Ascending aorta (tissue), 2 donors: Measurements from ENCODE around the gene TMEM101. TPM values are rescaled to one million over a fixed set of nuclear protein-coding genes. Genes with fewer than 3 reads are reported as not detected.

ENCODE experiments used
- DNase-seq, 2 donors: peaks; one replicate each; pipeline ENCODE4 v3.0.0-alpha.2; 2019; ENCODE audit warnings: low spot score in 2 of 2
- H3K27ac ChIP-seq, 2 donors: fragments of 200-600 bp; sonication (generic); one replicate each; pipeline ENCODE4 v1.5.1; 2016 to 2017; ENCODE audit warnings: mild to moderate bottlenecking in 1 of 2
- H3K27me3 ChIP-seq: fragments of 200-600 bp; sonication (generic); one replicate; pipeline ENCODE4 v1.5.1; 2017
- H3K36me3 ChIP-seq, 2 donors: fragments of 200-600 bp; sonication (generic); one replicate each; pipeline ENCODE4 v1.5.1; 2016
- H3K4me1 ChIP-seq, 2 donors: fragments of 200-600 bp; sonication (generic); one replicate each; pipeline ENCODE4 v1.5.1; 2016 to 2017; ENCODE audit warnings: mild to moderate bottlenecking in 1 of 2
- H3K4me3 ChIP-seq, 2 donors: fragments of 200-600 bp; sonication (generic); one replicate each; pipeline ENCODE4 v1.5.1; 2016 to 2017; ENCODE audit warnings: mild to moderate bottlenecking in 1 of 2
- H3K9me3 ChIP-seq, 2 donors: fragments of 200-600 bp; sonication (generic); one replicate each; pipeline ENCODE4 v1.5.1; 2016
- CTCF ChIP-seq, 3 experiments: fragments of 200-600 bp in 2 of 3; fragments of 450-650 bp in 1 of 3; sonication (generic) in 2 of 3; IDR thresholded peaks; one replicate each; pipeline ENCODE4 v1.5.1; 2016 to 2019; ENCODE audit warnings: antibody characterized with exemption in 3 of 3, mild to moderate bottlenecking in 1 of 3, moderate library complexity in 1 of 3
- intact Hi-C: fragments of 100-400 bp; cut with DNase I; formaldehyde crosslinking; loops from one replicate; pipeline ENCODE4 v1.15.1; 2023
- total RNA-seq: library from RNA; depleted of rRNA; stranded (reverse); fragments of >200 nt; gene quantifications from one replicate; pipeline ENCODE4 v1.1.0, GENCODE V29; 2016

The TMEM101 gene
- total RNA-seq, 1 donor from 2014 or later: 11.0 TPM

GRCh38 chr17:43982171-43982570 lies 32.6 kb downstream of the TMEM101 start:
- Histone ChIP-seq H3K4me1 (peaks cover 6 to 7% of the 10 kb centered on the region in 2 donors), H3K36me3 (no peaks in the 10 kb centered on the region), H3K27me3 (peaks cover 14% of the 10 kb centered on the region), H3K27ac (no peak overlapping the region), H3K4me3 (no peak overlapping the region), H3K9me3 (no peaks in the 10 kb centered on the region)
- TF ChIP-seq CTCF (IDR thresholded peaks at IDR 0.05): no peak
- no peak for DNase-seq
- intact Hi-C loops: no loop called here

GRCh38 chr17:43979671-43980070 lies 35.1 kb downstream of the TMEM101 start:
- no peaks in the 10 kb centered on the region for H3K36me3 ChIP-seq
- no peaks in the 10 kb centered on the region for H3K9me3 ChIP-seq
- no peak overlapping the region for H3K27ac ChIP-seq
- TF ChIP-seq CTCF (IDR thresholded peaks at IDR 0.05): no peak
- peaks cover 6 to 7% of the 10 kb centered on the region in 2 donors for H3K4me1 ChIP-seq
- no peak overlapping the region for H3K4me3 ChIP-seq
- H3K27me3 ChIP-seq: peaks cover 14% of the 10 kb centered on the region
- DNase-seq: no peak
- intact Hi-C loops: no loop called here

GRCh38 chr17:43979011-43979410 lies 35.8 kb downstream of the TMEM101 start:
- Histone ChIP-seq H3K27me3 (peaks cover 9% of the 10 kb centered on the region), H3K4me3 (no peak overlapping the region), H3K27ac (no peak overlapping the region), H3K4me1 (peaks cover 5 to 6% of the 10 kb centered on the region in 2 donors), H3K36me3 (no peaks in the 10 kb centered on the region), H3K9me3 (no peaks in the 10 kb centered on the region)
- TF ChIP-seq CTCF (IDR thresholded peaks at IDR 0.05): no peak
- intact Hi-C loops: no loop called here
- no peak for DNase-seq

GRCh38 chr17:43978078-43978477 lies 36.7 kb downstream of the TMEM101 start:
- intact Hi-C loops: no loop called here
- Histone ChIP-seq H3K4me1 (no peaks in the 10 kb centered on the region), H3K9me3 (no peaks in the 10 kb centered on the region), H3K4me3 (no peak overlapping the region), H3K36me3 (no peaks in the 10 kb centered on the region), H3K27me3 (no peaks in the 10 kb centered on the region), H3K27ac (no peak overlapping the region)
- TF ChIP-seq CTCF (IDR thresholded peaks at IDR 0.05): no peak
- no peak for DNase-seq

GRCh38 chr17:43976963-43977837 lies 37.6 kb downstream of the TMEM101 start:
- H3K9me3 ChIP-seq: no peaks in the 10 kb centered on the region
- H3K4me3 ChIP-seq: no peak overlapping the region
- DNase-seq: no peak
- H3K27me3 ChIP-seq: no peaks in the 10 kb centered on the region
- no peak overlapping the region for H3K27ac ChIP-seq
- intact Hi-C loops: no loop called here
- no peaks in the 10 kb centered on the region for H3K4me1 ChIP-seq
- no peak for TF ChIP-seq CTCF (IDR thresholded peaks at IDR 0.05)
- no peaks in the 10 kb centered on the region for H3K36me3 ChIP-seq
